ENCODE data around the gene PLCXD3. TPM values are rescaled to one million over a fixed set of nuclear protein-coding genes. Genes with fewer than 3 reads are reported as not detected.

Gene PLCXD3
- total RNA-seq, 1 donor from 2014 or later: 10.6 TPM

GRCh38 chr5:41371738-41372137 is 138.7 kb downstream of the PLCXD3 start:
- Histone ChIP-seq H3K9me3 (no peaks in the 10 kb centered on the region), H3K4me3 (no peak overlapping the region), H3K27me3 (no peaks in the 10 kb centered on the region), H3K36me3 (no peaks in the 10 kb centered on the region), H3K27ac (no peak overlapping the region), H3K4me1 (no peaks in the 10 kb centered on the region)
- intact Hi-C loops (cut with DNase I): no loop called here
- no peak for DNase-seq (ENCODE audit: extremely low spot score in 2 of 2)
- TF ChIP-seq POLR2A (IDR thresholded peaks at IDR 0.05) (no peak), POLR2AphosphoS5 (IDR thresholded peaks at IDR 0.05; ENCODE audit: insufficient read depth in 1 of 2, low read depth in 1 of 2) (no peak), CTCF (IDR thresholded peaks at IDR 0.05) (no peak)

- Histone ChIP-seq H3K4me1 (no peaks in the 10 kb centered on the region), H3K9me3 (no peaks in the 10 kb centered on the region), H3K27me3 (no peaks in the 10 kb centered on the region), H3K36me3 (no peaks in the 10 kb centered on the region), H3K27ac (no peak overlapping the region), H3K4me3 (no peak overlapping the region)
- intact Hi-C loops (cut with DNase I): no loop called here
- DNase-seq (ENCODE audit: extremely low spot score in 2 of 2): no peak
- TF ChIP-seq POLR2AphosphoS5 (IDR thresholded peaks at IDR 0.05; ENCODE audit: insufficient read depth in 1 of 2, low read depth in 1 of 2) (no peak), POLR2A (IDR thresholded peaks at IDR 0.05) (no peak), CTCF (IDR thresholded peaks at IDR 0.05) (no peak)
These were observed 139.9 kb downstream of the PLCXD3 start for GRCh38 chr5:41370482-41370881.

- Histone ChIP-seq H3K4me1 (no peaks in the 10 kb centered on the region), H3K36me3 (no peaks in the 10 kb centered on the region), H3K9me3 (no peaks in the 10 kb centered on the region), H3K27ac (no peak overlapping the region), H3K4me3 (no peak overlapping the region), H3K27me3 (no peaks in the 10 kb centered on the region)
- DNase-seq (ENCODE audit: extremely low spot score in 2 of 2): no peak
- TF ChIP-seq POLR2AphosphoS5 (IDR thresholded peaks at IDR 0.05; ENCODE audit: insufficient read depth in 1 of 2, low read depth in 1 of 2) (no peak), POLR2A (IDR thresholded peaks at IDR 0.05) (no peak), CTCF (IDR thresholded peaks at IDR 0.05) (no peak)
- intact Hi-C loops (cut with DNase I): no loop called here
These were observed 140.6 kb downstream of the PLCXD3 start for GRCh38 chr5:41369799-41370198.

- Histone ChIP-seq H3K27ac (no peak overlapping the region), H3K9me3 (no peaks in the 10 kb centered on the region), H3K4me1 (no peaks in the 10 kb centered on the region), H3K36me3 (no peaks in the 10 kb centered on the region), H3K4me3 (no peak overlapping the region), H3K27me3 (no peaks in the 10 kb centered on the region)
- TF ChIP-seq CTCF (IDR thresholded peaks at IDR 0.05) (no peak), POLR2AphosphoS5 (IDR thresholded peaks at IDR 0.05; ENCODE audit: insufficient read depth in 1 of 2, low read depth in 1 of 2) (no peak), POLR2A (IDR thresholded peaks at IDR 0.05) (no peak)
- no peak for DNase-seq (ENCODE audit: extremely low spot score in 2 of 2)
- intact Hi-C loops (cut with DNase I): no loop called here
These were observed 142.2 kb downstream of the PLCXD3 start for GRCh38 chr5:41368158-41368557.

GRCh38 chr5:41365369-41365768 is 145.0 kb downstream of the PLCXD3 start:
- intact Hi-C loops (cut with DNase I): no loop called here
- Histone ChIP-seq H3K27ac (no peak overlapping the region), H3K9me3 (no peaks in the 10 kb centered on the region), H3K36me3 (no peaks in the 10 kb centered on the region), H3K27me3 (no peaks in the 10 kb centered on the region), H3K4me3 (no peak overlapping the region), H3K4me1 (no peaks in the 10 kb centered on the region)
- TF ChIP-seq CTCF (IDR thresholded peaks at IDR 0.05) (no peak), POLR2AphosphoS5 (IDR thresholded peaks at IDR 0.05; ENCODE audit: insufficient read depth in 1 of 2, low read depth in 1 of 2) (no peak), POLR2A (IDR thresholded peaks at IDR 0.05) (no peak)
- DNase-seq (ENCODE audit: extremely low spot score in 2 of 2): no peak
